Fibroblast of skin of right biceps (primary cell): ENCODE results near the gene USP9X.
"Not testable (repeated sequence)": the region's sequence is repeated elsewhere in the genome, so short reads cannot be mapped to it uniquely, and the experiment has no call there.

Experiments used
- DNase-seq: peaks from one replicate; pipeline ENCODE4 v3.0.0-alpha.2; 2013

Gene USP9X

DNA sequence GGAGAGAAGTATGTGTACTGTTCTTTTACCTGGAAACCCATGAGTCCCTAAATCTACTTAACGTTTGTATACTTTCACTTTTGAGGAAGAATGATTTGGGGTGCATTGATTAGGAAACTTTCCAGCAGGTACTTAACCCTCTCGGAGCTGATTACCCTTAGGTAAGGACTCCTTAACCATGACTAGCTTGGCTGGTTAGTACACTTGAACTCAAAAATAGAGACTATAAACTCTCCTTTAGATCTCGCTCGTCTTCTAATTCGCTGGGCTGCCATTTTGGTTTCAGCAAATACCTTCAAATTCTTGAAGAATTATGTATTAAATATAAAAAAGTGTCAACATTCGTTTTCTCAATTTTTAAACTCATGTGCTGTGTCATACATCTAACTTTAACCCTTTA, 2.0 kb downstream of the USP9X start:
- no peak for DNase-seq

DNA sequence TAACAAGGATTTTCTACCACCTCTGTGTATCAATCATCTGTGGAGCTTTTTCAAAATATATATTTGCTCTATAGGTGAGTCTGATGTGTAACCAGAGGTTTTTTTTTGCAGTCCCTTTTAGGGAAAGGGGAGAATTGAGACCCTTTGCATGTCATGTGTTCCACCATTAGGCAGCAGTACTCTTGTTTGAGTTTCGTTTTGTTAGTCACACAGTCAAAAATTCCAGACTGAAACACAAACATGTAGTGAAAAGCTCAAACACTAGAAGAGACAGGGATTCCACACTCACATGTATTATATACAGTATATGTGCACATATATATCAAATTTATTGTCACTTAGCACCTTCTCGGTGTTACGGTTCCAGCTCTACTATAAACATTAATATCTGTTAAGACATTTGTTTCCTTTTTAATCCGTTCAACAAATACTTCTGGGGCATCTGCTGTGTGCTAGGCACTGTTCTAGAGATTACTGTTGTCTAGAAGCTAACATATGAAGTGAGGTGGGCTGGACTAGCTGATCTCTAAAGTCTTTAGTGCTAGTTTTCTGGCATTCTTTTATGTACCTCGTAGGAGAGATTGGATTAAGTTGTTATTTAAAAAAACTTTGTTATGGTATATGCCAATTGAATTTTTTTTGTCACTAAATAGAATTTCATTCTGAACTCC, 5.5 kb downstream of the USP9X start:
- peak; percentile 17 for DNase-seq

DNA sequence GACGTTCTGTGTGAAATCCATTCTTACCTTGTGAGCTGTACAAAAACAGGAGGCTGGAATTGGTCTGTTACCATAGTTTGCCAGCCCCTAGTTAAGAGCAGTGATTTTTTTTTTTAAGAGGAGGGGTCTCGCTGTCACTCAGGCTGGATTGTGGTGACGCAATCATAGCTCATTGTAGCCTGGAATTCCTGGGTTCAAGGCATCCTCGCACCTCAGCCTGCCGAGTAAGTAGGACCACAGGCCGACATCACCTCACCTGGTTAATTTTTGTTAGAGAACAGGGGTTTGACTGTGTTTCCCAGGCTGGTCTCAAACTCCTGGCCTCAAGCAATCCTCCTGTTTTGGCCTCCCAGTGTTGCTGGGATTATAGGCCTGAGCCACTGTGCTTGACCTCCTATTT, 7.5 kb downstream of the USP9X start:
- no peak for DNase-seq

DNA sequence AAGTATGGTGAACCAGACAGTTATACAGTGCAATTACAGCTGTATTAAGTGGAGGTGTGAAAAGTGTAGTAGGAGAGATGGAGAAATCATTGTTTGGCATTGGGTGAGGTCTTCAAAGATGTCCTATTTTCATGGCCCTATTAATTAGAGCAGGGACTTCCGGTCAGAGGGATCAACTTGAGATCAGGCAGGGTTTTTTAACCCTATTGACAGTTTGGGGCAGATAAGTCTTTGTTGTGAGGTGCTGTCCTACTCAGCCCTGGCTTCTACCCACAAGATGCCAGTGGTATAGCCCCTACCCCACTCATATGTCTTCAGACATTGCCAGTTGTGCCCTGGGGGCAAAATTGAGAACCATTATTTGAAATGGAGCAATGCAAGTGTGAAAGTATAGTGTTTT, 9.9 kb downstream of the USP9X start:
- no peak for DNase-seq

DNA sequence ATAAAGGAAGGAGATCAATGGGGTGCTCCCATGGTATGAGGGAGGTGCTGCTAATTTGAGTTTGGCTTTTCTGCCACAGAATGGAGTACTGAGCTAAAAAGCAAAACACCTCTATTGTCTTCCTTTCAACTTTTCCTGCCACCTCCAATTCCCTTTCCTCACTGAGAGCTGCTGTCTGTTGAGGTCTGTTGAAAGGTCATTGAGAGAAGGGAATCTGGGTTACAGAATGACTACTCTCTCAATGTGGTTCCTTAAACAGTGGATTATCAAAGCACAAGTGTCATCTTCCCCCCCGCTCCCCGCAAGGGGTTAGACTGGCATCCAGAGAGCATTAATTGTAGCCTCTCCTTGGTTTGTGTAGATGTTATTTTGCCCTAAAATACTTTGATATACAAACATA, 10.7 kb downstream of the USP9X start:
- DNase-seq: no peak

DNA sequence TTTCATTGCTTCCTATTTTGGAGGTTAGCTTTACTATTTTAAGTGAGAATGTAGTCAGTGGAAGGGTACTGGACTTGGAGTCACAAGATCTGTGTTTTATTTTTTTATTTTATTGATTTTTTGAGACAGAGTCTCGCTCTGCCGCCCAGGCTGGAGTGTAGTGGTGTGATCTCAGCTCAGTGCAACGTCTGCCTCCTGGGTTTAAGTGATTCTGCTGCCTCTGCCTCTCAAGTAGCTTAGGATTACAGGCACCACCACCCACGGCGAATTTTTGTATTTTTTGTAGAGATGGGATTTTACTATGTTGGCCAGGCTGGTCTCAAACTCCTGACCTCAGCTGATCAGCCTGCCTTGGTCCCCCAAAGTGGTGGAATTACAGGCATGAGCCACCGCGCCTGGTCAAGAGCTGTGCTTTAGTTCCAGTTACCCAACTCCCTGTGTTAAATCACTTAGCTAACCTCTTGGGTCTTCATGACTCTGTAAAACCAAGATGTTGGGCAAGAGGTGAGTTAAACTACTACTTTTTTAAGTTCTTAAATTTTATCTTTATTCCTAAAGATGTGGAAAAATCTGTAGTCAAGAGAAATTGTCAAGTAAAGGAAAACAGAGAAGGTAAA, 11.2 kb downstream of the USP9X start:
- no peak for DNase-seq

DNA sequence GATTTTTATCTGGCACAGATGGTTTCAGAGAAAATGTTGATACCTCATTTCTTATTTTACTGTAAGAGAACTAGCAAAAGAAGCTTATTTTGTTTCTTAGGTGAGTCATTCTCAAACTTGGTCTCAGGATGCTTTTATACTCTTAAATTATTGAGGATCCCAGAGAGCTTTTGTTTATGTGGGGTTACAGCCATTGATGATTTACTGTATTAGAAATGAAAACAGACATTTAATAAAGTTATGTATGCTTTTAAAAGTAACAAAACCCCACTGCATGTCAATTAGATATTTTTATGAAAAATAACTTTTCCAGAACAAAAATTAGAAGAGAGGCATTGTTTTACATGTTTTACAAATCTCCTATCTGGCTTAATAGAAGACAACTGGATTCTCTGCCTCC, 12.1 kb downstream of the USP9X start:
- DNase-seq: no peak

DNA sequence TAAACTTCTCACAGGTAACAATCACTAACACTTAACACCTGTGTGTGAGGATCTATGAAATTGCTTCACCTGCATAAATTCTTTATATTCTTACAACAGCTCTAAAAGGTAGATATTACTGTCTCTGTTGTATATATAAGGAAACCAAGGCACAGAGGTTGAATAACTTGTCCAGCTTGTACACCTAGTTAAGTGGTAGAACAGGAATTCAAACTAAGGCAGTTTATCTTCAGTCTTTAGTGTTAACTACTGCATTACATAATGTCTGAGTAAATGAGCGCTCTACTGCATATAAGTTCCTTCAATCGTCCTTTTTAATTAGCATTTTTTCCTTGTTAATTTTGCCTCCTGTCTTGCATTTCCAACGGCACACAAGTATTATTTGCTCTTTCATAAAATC, 15.0 kb downstream of the USP9X start:
- no peak for DNase-seq

DNA sequence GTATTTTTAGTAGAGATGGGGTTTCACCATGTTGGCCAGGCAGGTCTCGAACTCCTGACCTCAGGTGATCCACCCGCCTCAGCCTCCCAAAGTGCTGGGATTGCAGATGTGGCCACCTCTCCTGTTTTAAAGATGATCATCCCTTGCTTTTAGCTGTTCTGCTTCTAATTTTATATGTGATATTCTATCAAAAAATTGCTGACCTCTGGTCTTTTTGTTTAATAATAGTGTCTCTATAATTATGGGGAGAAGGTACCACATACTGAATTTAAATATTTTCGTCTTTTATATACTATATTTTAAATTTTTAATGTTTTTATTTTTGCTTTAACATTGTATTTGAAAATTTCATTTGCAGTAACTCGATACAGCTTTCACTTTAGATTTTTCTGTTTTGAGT, 15.6 kb downstream of the USP9X start:
- no peak for DNase-seq

DNA sequence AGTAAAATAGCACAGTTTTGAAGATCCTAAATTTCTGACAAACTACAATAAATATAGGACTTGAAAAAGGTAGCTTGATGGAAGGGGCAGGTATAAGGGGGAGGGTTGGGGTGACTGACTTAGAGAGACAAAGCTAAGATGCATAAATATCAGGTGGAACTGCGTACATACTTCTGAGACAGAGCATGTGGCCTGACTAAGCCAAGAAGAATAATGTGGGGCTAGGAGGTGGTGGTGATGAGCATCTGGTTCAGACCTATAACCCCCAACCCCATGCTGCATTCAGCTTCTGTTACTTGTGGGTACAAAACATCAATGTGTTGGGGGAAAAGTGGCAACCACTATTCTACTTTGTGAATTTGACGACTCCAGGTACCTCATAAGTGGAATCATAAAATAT, 19.8 kb downstream of the USP9X start:
- DNase-seq: no peak

DNA sequence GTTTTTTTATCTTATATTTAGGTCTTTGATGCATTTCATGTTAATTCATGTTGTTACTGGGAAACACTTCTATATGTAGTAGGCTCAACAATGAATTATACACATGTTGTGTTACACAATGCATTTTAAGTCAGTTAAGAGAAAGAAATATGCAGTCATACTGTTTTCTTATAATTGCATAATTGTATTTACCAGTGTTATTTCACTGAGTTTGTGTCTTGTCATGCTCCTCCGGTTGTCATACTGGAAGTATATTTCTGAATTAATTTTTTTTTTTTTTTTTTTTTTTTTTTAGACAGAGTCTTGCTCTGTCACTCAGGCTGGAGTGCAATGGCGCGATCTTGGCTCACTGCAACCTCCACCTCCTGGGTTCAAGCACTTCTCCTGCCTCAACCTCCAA, 21.0 kb downstream of the USP9X start:
- not testable (repeated sequence) for DNase-seq

DNA sequence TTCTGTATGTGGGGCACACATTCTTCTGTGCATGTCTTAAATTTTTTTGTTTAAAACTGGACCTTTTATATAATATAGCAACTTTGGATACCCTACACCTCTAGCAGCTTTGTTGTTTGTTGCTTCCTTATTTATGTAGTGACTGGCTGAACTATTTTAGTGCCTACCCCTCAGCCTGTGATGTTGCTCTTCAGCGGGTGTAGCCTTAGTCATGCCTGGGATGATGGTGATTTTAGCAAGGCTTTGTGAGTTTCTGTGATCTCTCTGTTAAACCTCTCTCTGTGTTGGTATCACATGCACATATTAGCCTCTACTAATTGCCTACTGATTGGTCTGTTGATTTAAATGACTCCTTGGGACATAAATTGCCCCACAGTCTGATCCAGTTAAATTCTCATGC, 22.8 kb downstream of the USP9X start:
- no peak for DNase-seq

DNA sequence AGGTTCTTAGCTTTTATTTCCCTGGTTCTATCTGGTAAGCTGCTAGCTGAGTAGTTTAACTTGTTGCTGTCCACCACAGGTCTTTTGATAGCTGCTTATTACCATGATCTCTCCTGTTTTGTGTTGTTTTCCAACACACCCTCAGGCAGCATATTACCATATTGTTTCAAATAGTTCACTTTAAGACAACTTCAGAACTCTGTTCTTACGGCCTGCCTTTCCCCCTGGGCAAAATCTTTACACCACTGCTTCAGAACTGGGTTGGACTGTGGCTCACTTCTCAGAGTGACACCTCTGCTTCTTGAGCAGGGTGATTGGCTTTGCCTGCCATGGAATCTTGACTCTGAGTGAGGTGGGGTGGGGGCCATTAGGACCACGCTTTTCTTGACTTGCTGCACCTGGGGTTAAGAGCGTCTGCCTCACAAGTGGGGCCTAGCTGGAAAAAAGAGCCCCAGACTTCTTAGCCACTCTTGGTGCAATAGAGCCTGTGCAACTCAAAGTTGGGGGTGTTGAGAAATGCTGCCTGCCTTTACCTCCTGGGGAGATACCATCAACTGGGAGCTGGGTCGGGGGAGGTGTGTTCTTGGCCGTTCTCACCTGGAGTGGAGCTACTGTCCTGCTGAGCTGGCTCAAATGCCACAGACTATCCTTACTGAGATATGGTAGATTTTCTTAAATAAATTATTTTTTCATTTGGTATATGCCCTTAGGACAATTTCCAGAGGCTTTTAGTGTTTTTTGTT, 23.4 kb downstream of the USP9X start:
- DNase-seq: no peak

DNA sequence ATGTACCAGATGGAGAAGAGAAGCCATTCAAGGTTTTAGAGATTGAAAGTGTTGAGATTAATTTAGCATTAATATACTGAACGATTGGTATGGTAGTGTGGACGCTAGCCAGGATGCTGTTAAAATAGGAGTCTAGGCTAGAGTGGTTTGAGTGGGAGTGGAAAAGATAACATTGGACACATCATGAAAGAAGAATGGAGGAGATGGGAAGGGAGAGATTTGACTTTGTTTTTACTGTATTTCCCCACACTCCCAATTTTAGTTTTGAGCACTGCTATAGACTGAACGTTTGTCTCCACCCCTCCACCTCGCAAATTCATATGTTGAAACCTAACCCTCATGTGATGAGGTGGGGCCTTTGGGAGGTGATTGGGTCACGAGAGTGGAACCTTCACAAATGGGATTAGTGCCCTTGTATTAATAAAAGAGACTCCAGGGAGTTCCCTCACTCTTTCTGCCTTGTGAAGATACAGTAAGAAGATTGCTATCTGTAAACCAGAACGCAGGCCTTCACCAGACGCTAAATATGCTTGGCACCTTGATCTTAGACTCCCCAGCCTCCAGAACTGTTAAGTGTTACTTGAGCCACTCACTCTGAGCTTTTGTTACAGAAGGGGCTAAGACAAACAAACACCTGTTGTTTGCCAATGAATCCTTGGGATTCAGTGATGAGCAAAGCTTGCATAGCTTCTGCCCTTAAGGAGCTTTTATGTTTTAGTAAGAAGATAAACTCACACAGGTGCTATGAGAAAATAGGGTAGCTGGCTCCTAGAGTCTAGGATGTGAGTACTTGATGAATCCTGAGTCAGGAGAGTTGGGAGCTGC, 25.8 kb downstream of the USP9X start:
- peak; percentile 12 for DNase-seq

DNA sequence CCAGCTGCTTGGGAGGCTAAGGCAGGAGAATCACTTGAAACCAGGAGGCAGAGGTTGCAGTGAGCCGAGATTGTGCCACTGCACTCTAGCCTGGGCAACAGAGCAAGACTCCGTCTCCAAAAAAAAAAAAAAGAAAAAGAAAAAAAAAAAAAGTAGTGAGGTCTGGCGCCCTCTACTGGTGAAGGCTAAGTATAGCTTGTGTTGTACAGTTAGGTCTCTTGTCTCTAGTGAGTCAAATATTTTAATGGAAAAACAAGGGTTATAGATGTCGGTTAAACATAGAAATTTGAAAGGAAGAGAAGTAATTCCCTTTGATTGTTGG, 29.8 kb downstream of the USP9X start:
- DNase-seq: peak; percentile 32

DNA sequence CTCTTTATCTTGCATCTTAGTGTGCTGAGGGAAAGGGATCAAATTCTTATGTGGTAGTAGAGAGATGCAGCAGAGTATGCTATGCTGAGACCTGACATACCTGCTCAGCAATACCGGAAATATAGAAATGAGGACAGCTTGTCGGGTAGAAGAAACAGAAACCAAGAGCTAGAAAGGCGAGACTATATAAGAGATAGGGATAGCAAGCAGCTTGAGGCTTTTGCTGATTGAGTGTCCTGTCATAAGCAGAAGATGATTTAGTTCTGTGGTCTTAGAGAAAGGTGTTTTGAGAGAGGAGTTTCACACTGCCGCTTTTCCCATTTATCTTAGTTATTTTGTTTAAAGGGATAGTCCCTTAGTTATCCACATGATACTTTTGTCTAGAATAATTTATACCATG, 31.7 kb downstream of the USP9X start:
- DNase-seq: no peak

DNA sequence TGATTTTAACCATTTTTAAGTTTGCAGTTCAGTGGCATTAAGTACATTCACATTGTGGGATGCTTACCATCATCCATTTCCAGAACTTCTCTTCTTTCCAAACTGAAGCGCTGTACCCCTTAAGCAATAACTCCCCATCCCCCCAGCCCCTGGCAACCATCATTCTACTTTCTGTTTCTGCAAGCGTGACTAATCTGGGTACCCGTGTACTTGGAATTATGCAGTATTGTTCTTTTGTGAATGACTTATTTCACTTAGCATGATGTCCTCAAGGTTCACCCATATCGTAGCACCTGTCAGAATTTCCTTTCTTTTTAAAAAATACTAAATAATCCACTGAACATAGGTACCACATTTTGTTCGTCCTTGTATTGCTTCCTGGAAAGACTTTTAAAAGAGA, 32.9 kb downstream of the USP9X start:
- DNase-seq: no peak

DNA sequence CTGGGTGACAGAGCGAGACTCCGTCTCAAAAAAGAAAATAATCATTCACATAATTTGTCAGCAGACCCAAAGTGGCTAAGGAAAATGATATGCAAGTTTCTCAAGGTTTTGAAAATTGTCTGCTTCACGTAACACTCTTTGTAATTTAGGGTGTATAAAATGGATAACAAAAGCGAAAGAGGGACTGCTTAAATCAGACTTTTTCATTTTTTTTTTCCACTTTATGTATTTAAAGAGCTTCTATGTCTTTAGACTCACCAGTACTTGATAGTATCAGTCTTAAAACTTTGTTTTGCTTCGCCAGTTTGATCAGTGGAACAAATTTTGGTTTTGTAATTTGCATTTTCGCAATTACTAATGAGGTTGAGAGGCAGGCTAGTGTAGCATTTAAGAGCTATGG, 34.6 kb downstream of the USP9X start:
- DNase-seq: no peak

DNA sequence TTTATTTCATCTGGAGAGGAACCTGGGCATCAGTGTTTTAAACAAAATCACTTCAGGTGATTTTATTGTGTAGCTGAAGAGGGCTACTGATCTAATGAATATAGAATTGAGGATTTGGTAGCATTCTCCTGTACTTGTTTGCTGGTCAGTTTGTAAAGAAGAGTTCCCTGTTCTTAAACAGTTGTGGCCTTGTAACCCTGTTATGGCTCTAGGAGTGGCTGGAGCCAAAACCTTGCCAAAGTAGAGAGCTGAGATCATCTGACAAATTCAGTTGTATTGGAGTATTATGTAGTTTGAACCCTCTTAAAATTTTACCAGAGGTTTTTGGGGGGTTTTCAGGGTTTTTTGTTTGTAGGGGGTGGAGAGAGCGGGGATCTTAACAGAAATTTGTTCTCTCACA, 36.5 kb downstream of the USP9X start:
- no peak for DNase-seq

DNA sequence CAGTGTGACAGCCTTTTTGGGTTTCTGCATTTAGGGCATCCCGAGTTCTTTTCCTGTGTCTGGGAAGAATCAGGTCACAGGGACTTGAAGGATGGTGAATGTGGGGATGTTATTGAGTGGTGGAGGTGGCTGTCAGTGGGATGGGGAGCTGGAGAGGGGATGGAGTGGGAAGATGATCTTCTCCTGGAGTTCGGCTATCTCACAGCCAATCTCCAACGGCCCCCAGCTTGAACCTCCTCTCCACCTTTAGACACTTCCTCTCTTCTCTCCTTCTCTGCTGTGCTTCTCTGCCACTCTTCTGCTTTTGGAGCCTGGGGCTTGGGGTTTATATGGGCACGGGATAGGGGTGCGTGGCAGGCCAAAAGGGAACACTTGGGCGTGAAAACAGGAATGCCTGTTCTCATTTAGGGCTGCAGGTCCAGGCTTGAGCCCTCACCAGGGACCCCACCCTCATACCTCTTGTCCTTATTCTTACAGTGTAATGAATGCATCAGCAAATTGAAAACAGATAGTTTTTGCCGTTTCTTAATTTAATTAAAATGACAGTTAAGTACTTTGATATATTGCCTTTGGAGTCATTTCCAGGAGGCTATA, 37.5 kb downstream of the USP9X start:
- no peak for DNase-seq

DNA sequence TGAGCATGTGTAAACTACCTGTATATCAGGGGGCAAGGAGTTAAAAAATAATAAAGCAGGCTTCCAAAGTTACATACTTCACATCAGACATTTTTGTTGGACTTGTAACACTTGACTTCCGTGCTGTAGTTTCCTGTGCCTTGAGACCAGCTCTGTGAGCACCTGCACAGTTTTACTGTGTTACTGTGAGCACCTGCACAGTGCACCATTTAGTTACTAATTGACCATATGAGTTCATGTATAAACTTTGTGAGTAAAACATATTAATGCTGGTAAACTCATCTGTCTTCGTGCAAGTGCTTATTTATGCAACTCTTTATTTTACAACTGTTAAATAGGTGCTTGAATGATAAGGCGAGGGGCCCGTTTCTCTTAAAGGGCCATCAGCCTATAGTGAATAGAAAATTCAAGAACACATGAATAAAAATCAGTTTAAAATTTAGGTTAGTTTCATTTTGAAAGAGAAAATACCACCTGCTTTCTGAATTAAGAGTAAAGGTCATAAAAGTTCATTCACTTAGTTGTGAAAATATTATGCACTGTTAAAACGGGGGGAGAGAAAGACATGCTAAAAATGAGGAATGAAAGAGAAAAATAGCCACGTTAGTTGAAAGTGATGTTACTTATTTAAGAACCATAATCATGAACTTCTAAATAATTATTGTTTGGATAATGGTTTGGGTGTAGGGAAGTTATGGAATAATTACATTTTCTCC, 42.4 kb downstream of the USP9X start:
- no peak for DNase-seq

DNA sequence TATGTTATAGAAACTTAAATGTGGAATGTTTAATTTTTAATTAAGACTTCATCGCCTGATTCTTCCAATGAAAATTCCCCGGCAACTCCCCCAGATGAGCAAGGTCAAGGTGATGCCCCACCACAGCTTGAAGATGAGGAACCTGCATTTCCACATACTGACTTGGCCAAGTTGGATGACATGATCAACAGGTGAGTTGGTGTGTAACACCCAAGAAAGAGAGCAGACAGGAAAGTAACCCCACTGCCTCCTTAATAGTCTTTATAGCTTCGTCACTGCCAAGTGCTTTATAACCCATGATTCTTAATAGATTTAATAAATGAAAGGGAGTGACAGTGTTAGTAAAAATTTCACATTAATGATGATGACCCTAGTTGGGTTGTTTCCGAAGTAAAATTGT, 43.7 kb downstream of the USP9X start:
- DNase-seq: no peak

DNA sequence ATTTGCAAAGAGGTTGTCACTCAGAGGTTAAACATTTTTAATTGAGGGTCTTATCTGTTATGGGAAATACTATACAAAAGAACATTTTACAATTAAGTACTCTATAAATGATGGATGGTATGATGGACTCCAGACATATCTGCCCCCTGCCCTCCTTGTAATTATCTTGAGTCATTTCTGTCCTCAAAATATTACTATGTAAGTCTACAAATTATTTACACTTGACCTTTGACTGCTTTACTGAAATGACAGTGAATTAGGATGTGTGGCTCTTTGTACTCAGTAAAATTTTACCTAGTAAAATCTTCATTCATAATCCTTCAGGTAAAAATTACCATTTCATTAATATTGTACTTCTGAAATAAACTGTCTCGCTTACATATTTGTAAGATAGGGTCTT, 46.5 kb downstream of the USP9X start:
- DNase-seq: no peak
